ENCODE measurements around the gene RAD51. TPM values are rescaled to one million over a fixed set of nuclear protein-coding genes. Genes with fewer than 3 reads are reported as not detected.

The RAD51 gene
- total RNA-seq, 4 donors from 2014 or later, result 0.56 to 0.75 (median 0.60) TPM; not detected in 1

- DNase-seq, result peak in 1 of 2 donors; percentile 61
- Histone ChIP-seq H3K27ac (peak within 1 kb of the TSS; percentile 65 to 82 (median 74)), H3K9me3 (no peaks in the 10 kb centered on the region), H3K36me3 (peaks cover 0 to 4% of the 10 kb centered on the region in 2 donors), H3K4me1 (peaks cover 21 to 28% of the 10 kb centered on the region in 2 donors), H3K27me3 (no peaks in the 10 kb centered on the region), H3K4me3 (peak within 1 kb of the TSS; percentile 57 to 66 (median 62))
- in situ Hi-C loops (cut with MboI; ENCODE audit: low sequenced_read_pairs in 4 of 4) (no loop called here), intact Hi-C loops (cut with DNase I; ENCODE audit: low total_unique reads) (loop anchor here (5.0 to 10.0 kb wide), 2 partner anchors 43 to 351 kb away; partner anchors contain the start of genes DNAJC17, INO80 and ZFYVE19)
- TF ChIP-seq POLR2A (IDR thresholded peaks at IDR 0.05), result peak; percentile 65 to 74
- TF ChIP-seq, protein P1, sequence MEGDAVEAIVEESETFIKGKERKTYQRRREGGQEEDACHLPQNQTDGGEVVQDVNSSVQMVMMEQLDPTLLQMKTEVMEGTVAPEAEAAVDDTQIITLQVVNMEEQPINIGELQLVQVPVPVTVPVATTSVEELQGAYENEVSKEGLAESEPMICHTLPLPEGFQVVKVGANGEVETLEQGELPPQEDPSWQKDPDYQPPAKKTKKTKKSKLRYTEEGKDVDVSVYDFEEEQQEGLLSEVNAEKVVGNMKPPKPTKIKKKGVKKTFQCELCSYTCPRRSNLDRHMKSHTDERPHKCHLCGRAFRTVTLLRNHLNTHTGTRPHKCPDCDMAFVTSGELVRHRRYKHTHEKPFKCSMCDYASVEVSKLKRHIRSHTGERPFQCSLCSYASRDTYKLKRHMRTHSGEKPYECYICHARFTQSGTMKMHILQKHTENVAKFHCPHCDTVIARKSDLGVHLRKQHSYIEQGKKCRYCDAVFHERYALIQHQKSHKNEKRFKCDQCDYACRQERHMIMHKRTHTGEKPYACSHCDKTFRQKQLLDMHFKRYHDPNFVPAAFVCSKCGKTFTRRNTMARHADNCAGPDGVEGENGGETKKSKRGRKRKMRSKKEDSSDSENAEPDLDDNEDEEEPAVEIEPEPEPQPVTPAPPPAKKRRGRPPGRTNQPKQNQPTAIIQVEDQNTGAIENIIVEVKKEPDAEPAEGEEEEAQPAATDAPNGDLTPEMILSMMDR (IDR thresholded peaks at IDR 0.05 in 4 of 5, conservative IDR thresholded peaks at IDR 0.05 in 1 of 5), result peak in 4 of 5 experiments; percentile 27 to 47 (median 33)
- peak; percentile 54 to 72 for ATAC-seq
These were observed 69.0 kb downstream of the RAD51 start, which contains the start of gene GCHFR for GRCh38 chr15:40763801-40764628. Gene GCHFR, plus strand, starts transcription at chr15:40764068. Its CDS starts 113 bp downstream, at chr15:40764181.

DNA sequence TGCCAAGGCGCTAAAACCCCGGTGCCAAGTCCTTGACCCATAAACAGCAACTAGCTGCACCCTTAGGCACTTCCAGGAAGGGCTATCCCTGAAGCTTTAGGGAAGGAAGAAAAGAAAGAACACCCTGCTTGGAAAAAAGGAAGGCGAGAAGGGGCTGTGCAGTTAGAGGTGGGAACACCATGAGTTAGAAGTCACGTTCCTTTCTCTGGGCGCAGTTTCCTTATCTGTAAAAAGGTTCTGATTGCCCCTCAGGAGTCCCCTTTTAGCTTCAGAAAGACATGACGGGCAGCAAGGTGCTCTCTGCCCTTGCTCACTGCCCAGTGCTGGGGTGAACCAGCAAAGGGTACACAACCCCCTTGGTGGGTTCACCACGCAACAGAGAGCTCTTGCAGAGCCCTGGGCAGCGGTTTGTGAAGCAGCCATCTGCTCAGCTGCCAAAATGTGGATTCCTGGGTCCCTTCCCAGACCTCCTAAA, 69.7 kb downstream of the RAD51 start:
- in situ Hi-C loops (cut with MboI; ENCODE audit: low sequenced_read_pairs in 4 of 4), result no loop called here
- ATAC-seq, result peak; percentile 6 to 18
- peaks cover 21 to 28% of the 10 kb centered on the region in 2 donors for H3K4me1 ChIP-seq

DNA sequence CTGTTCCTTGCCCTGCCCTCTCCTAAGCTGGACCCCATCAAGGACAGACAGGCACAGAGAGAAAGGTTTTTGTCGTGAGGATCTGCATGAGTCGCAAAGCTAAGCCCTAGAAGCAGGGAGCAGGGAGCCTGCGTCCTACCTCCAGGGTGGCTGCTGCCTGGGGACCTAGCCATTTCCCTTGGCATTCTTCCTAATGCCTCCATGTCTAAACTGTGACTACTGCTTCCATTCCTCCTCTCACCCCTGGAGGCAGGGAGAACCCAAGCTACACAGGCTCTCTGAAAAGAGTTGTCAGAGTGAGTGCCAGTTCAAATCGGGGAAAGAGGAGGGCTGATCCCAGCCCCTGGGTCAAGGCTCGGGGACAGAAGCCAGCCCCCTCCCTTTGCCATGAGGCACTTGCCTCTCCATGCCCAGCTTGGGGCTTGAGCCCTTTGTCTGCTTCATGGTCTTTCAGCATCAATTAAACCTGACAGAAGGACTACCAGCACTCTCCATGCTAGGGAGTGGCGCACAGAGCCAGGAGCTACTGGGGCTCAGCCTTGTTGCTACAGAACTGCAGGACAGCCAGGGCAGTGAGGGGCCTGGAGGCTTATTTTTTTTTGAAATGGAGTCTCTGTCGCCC, 71.3 kb downstream of the RAD51 start:
- peaks cover 0 to 8% of the 10 kb centered on the region in 2 donors for H3K36me3 ChIP-seq
- peaks cover 21 to 28% of the 10 kb centered on the region in 2 donors for H3K4me1 ChIP-seq
- no peaks in the 10 kb centered on the region for H3K9me3 ChIP-seq
- DNase-seq, result no peak
- intact Hi-C loops (cut with DNase I; ENCODE audit: low total_unique reads), result loop anchor here (10.0 kb wide), 1 partner anchor 348 kb away; the partner anchor contains the start of gene INO80
- ATAC-seq, result no peak
- H3K27ac ChIP-seq, result peak overlapping the region in 2 of 4 donors; percentile 81 to 82
- no peak overlapping the region for H3K4me3 ChIP-seq
- in situ Hi-C loops (cut with MboI; ENCODE audit: low sequenced_read_pairs in 4 of 4), result no loop called here
- TF ChIP-seq POLR2A (IDR thresholded peaks at IDR 0.05), result no peak
- TF ChIP-seq, protein P1 (IDR thresholded peaks at IDR 0.05 in 4 of 5, conservative IDR thresholded peaks at IDR 0.05 in 1 of 5), result no peak
- no peaks in the 10 kb centered on the region for H3K27me3 ChIP-seq

More for the DNA sequence above, 69.7 kb downstream of the RAD51 start:
- Histone ChIP-seq H3K27me3 (no peaks in the 10 kb centered on the region), H3K36me3 (peaks cover 0 to 4% of the 10 kb centered on the region in 2 donors), H3K4me3 (peak overlapping the region; percentile 57 to 66 (median 62)), H3K9me3 (no peaks in the 10 kb centered on the region), H3K27ac (peak overlapping the region; percentile 65 to 82 (median 74))
- TF ChIP-seq POLR2A (IDR thresholded peaks at IDR 0.05), result no peak
- no peak for DNase-seq
- intact Hi-C loops (cut with DNase I; ENCODE audit: low total_unique reads), result loop anchor here (5.0 to 10.0 kb wide), 2 partner anchors 43 to 350 kb away; partner anchors contain the start of genes DNAJC17, INO80 and ZFYVE19

DNA sequence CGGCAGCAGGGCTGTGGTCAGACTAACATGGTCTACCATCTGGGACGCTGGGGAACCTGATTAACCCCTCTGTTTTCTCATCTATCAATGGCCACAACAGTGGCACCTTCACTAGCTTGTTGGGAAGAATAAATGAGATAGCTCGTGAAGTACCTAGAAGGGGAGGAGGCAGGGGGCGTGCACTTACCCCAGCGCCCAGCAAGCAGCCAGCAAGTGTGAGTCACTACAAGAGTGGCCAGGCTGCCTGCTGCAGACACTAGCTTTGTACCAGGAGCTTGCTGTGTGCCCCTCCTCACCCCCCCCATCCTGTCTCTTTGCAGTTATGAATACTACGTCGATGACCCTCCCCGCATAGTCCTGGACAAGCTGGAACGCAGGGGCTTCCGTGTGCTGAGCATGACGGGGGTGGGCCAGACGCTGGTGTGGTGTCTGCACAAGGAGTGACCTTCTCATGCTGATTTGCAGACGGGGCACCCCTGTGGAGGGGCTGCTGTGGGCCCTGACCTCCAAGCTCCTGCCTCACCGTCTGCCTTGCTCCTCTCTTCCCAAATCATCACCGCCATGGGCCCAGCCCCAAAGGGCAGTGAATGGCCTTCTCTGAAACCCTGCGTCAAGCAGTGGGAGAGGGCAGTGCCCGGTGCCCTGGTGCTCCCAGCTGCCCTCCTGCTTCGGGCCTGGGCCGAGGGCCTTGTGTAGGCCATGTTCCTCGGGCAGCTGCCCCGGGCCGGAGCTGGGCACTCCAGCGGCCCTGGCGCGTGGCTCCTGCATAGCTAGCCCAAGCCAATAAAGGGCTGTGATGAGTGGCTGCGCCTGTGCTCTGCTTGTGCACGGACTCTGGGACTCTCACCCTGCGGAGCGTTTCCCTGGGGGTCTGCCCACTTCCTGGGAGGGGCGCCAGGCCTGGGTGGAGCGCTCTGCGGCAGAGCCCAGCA, 72.2 kb downstream of the RAD51 start:
- Histone ChIP-seq H3K9me3 (no peaks in the 10 kb centered on the region), H3K27ac (no peak overlapping the region), H3K4me3 (no peak overlapping the region), H3K4me1 (peaks cover 21 to 28% of the 10 kb centered on the region in 2 donors), H3K27me3 (no peaks in the 10 kb centered on the region), H3K36me3 (peaks cover 0 to 12% of the 10 kb centered on the region in 2 donors)
- ATAC-seq, result no peak
- no peak for DNase-seq
- no peak for TF ChIP-seq POLR2A (IDR thresholded peaks at IDR 0.05)
- TF ChIP-seq, protein P1 (IDR thresholded peaks at IDR 0.05 in 4 of 5, conservative IDR thresholded peaks at IDR 0.05 in 1 of 5), result no peak
- intact Hi-C loops (cut with DNase I; ENCODE audit: low total_unique reads), result loop anchor here (10.0 kb wide), 1 partner anchor 348 kb away; the partner anchor contains the start of gene INO80
- in situ Hi-C loops (cut with MboI; ENCODE audit: low sequenced_read_pairs in 4 of 4), result no loop called here
